IMR-90 (cell line): ENCODE results near the gene CAMK2N1. TPM values are rescaled to one million over a fixed set of nuclear protein-coding genes. Genes with fewer than 3 reads are reported as not detected.

Experiments used
- ATAC-seq: fragments of 200-7000 bp; cut with Tn5 transposase; 2 replicates; pipeline ENCODE4 v1.9.1; 2020; ENCODE audit warnings: low read depth, mild to moderate bottlenecking, moderate library complexity
- BruUV-seq: library from RNA; stranded (reverse); fragments of 400-500 nt; replicated peaks from 2 replicates; lab custom pipeline; 2021; lab: Mats Ljungman, UMichigan
- CTCF ChIA-PET: fragments of 300-600 bp; formaldehyde crosslinking; extraction: SDS; loops from one replicate; lab custom pipeline; 2021; ENCODE audit warnings: antibody characterized with exemption; lab: Yijun Ruan, JAX
- POLR2A ChIA-PET: fragments of 300-600 bp; sonication (Branson Sonifier 250); formaldehyde crosslinking; loops from one replicate; lab custom pipeline; 2022; ENCODE audit warnings: antibody characterized with exemption; ENCODE audit not compliant: unreplicated experiment; lab: Charles Lee
- DNase-seq: peaks from one replicate; pipeline ENCODE4 v3.0.0; 2013
- H2AFZ ChIP-seq: replicated peaks from 2 replicates; pipeline ENCODE3; 2013; ENCODE audit warnings: low read length, mild to moderate bottlenecking; ENCODE audit not compliant: poor library complexity
- H2AK5ac ChIP-seq: 2 replicates; pipeline ENCODE4 v1.6.1; 2013; ENCODE audit warnings: low read depth, low read length, inconsistent platforms
- H2AK9ac ChIP-seq: replicated peaks from 2 replicates; pipeline ENCODE3; 2013; ENCODE audit warnings: mild to moderate bottlenecking, low read depth, low read length, moderate library complexity; ENCODE audit not compliant: poor library complexity
- H2BK120ac ChIP-seq: 2 replicates; pipeline ENCODE4 v1.6.1; 2013; ENCODE audit warnings: low read depth, low read length, inconsistent platforms
- H2BK15ac ChIP-seq: 3 replicates; pipeline ENCODE4 v1.6.1; 2013; ENCODE audit warnings: low read depth, low read length, inconsistent platforms
- H2BK20ac ChIP-seq: 2 replicates; pipeline ENCODE4 v1.6.1; 2013; ENCODE audit warnings: low read depth, mild to moderate bottlenecking, inconsistent platforms, low read length, moderate library complexity
- H2BK5ac ChIP-seq: 2 replicates; pipeline ENCODE4 v1.6.1; 2013; ENCODE audit warnings: mild to moderate bottlenecking, low read depth, low read length, inconsistent platforms; ENCODE audit not compliant: poor library complexity, severe bottlenecking
- H3K14ac ChIP-seq: replicated peaks from 2 replicates; pipeline ENCODE4 v1.6.1; 2013; ENCODE audit warnings: low read depth, low read length, inconsistent platforms
- H3K18ac ChIP-seq: 2 replicates; pipeline ENCODE4 v1.6.1; 2013; ENCODE audit warnings: low read depth, low read length, control low read depth
- H3K23ac ChIP-seq: 2 replicates; pipeline ENCODE4 v1.6.1; 2013; ENCODE audit warnings: low read depth, low read length, inconsistent platforms
- H3K27ac ChIP-seq: 2 replicates; pipeline ENCODE4 v1.5.1; 2013; ENCODE audit warnings: mild to moderate bottlenecking, control low read depth, low read length; ENCODE audit not compliant: insufficient read depth
- H3K27me3 ChIP-seq: 2 replicates; pipeline ENCODE4 v1.6.1; 2013; ENCODE audit warnings: low read length; ENCODE audit not compliant: control insufficient read depth, insufficient read depth
- H3K36me3 ChIP-seq: 2 replicates; pipeline ENCODE4 v1.6.1; 2013; ENCODE audit warnings: low read length, mixed read lengths; ENCODE audit not compliant: control insufficient read depth, insufficient read depth
- H3K4ac ChIP-seq: 2 replicates; pipeline ENCODE4 v1.6.1; 2013; ENCODE audit warnings: low read depth, low read length, inconsistent platforms
- H3K4me1 ChIP-seq: 2 replicates; pipeline ENCODE4 v1.6.1; 2013; ENCODE audit warnings: low read length, mixed read lengths; ENCODE audit not compliant: control insufficient read depth, insufficient read depth
- H3K4me2 ChIP-seq: 2 replicates; pipeline ENCODE4 v1.6.1; 2013; ENCODE audit warnings: low read depth, mild to moderate bottlenecking, control low read depth, low read length, moderate library complexity
- H3K4me3 ChIP-seq: 2 replicates; pipeline ENCODE4 v1.5.1; 2013; ENCODE audit warnings: low read depth, mild to moderate bottlenecking, control low read depth, low read length, moderate library complexity; ENCODE audit not compliant: insufficient read depth
- H3K56ac ChIP-seq: 2 replicates; pipeline ENCODE4 v1.6.1; 2013; ENCODE audit warnings: low read length, inconsistent platforms; ENCODE audit not compliant: insufficient read depth; ENCODE audit errors: extremely low read depth
- H3K79me1 ChIP-seq, 2 experiments: 2 replicates each; pipeline ENCODE4 v1.6.1; 2013; ENCODE audit warnings: low read length in 2 of 2, inconsistent platforms in 1 of 2, low read depth in 1 of 2
- H3K9ac ChIP-seq: 2 replicates; pipeline ENCODE4 v1.6.1; 2013; ENCODE audit warnings: low read depth, low read length, control low read depth
- H3K9me1 ChIP-seq: 2 replicates; pipeline ENCODE4 v1.6.1; 2013; ENCODE audit warnings: low read length, inconsistent platforms; ENCODE audit not compliant: insufficient read depth
- H3K9me3 ChIP-seq: 2 replicates; pipeline ENCODE4 v1.6.1; 2013; ENCODE audit warnings: low read length; ENCODE audit not compliant: control insufficient read depth, insufficient read depth
- H4K20me1 ChIP-seq: 2 replicates; pipeline ENCODE4 v1.6.1; 2013; ENCODE audit warnings: low read length, inconsistent platforms; ENCODE audit not compliant: insufficient read depth
- H4K5ac ChIP-seq: 2 replicates; pipeline ENCODE4 v1.6.1; 2013; ENCODE audit warnings: mild to moderate bottlenecking, low read depth, low read length, control low read depth
- H4K8ac ChIP-seq, 2 experiments: 2 replicates each; pipeline ENCODE4 v1.6.1; 2013; ENCODE audit warnings: low read depth in 2 of 2, low read length in 2 of 2, control low read depth in 1 of 2, inconsistent platforms in 1 of 2
- H4K91ac ChIP-seq: 2 replicates; pipeline ENCODE4 v1.6.1; 2013; ENCODE audit warnings: low read depth, low read length, inconsistent platforms; ENCODE audit not compliant: insufficient read depth
- CHD1 ChIP-seq: IDR thresholded peaks from 2 replicates; pipeline ENCODE4 v1.6.1; 2012; ENCODE audit warnings: low read depth, low read length, improper control_type of control experiment
- MAZ ChIP-seq: IDR thresholded peaks from 2 replicates; pipeline ENCODE4 v1.6.1; 2012; ENCODE audit warnings: low read depth, mild to moderate bottlenecking, low read length, improper control_type of control experiment, moderate library complexity, borderline replicate concordance
- MXI1 ChIP-seq: IDR thresholded peaks from 2 replicates; pipeline ENCODE4 v1.6.1; 2012; ENCODE audit warnings: low read depth, mild to moderate bottlenecking, low read length, moderate library complexity, borderline replicate concordance
- RAD21 ChIP-seq: IDR thresholded peaks from 2 replicates; pipeline ENCODE4 v1.6.1; 2012; ENCODE audit warnings: low read length, improper control_type of control experiment
- RCOR1 ChIP-seq: IDR thresholded peaks from 2 replicates; pipeline ENCODE4 v1.6.1; 2012; ENCODE audit warnings: mild to moderate bottlenecking, low read length, improper control_type of control experiment; ENCODE audit not compliant: insufficient replicate concordance
- RFX5 ChIP-seq: IDR thresholded peaks from 2 replicates; pipeline ENCODE4 v1.8.0; 2012; ENCODE audit warnings: low read depth, mild to moderate bottlenecking, low read length, moderate library complexity
- WGBS, 2 experiments: methylation state at CpG; one replicate each; pipeline versions ENCODE4 v1.1.5 to v1.1.7; 2013; ENCODE audit warnings: missing lambda C conversion rate in 2 of 2; ENCODE audit not compliant: insufficient read length in 1 of 2; ENCODE audit errors: extremely low coverage in 2 of 2; 5-methylcytosine and 5-hydroxymethylcytosine counted together
- dilution Hi-C: fragments of 300-500 bp; cut with HindIII; formaldehyde crosslinking; loops from one replicate; pipeline ENCODE4 v1.14.3; 2018; ENCODE audit warnings: low sequenced_read_pairs; ENCODE audit not compliant: unreplicated experiment
- in situ Hi-C: fragments of 300-500 bp; cut with MboI; formaldehyde crosslinking; loops from 3 replicates; pipeline ENCODE4 v1.14.3; 2019; ENCODE audit warnings: low sequenced_read_pairs, inconsistent platforms, mixed read lengths
- intact Hi-C: fragments of 100-400 bp; cut with micrococcal nuclease; formaldehyde crosslinking; loops from 2 replicates; pipeline ENCODE4 v1.10.0; 2022
- polyA plus RNA-seq, 3 experiments: library from polyadenylated mRNA; depleted of rRNA; stranded (reverse); fragments of >200 nt; gene quantifications; 2 replicates each; pipeline ENCODE4 v1.2.3, GENCODE V29; 2012; ENCODE audit warnings: low replicate concordance in 1 of 3
- total RNA-seq: library from RNA; depleted of rRNA; stranded (reverse); fragments of >200 nt; gene quantifications from 2 replicates; pipeline ENCODE4 v1.2.3, GENCODE V29; 2012

Gene CAMK2N1
- total and polyA plus RNA-seq, 2 of the 4 experiments (the other 2 are of a cell fraction): 10.2 to 44.4 TPM

DNA sequence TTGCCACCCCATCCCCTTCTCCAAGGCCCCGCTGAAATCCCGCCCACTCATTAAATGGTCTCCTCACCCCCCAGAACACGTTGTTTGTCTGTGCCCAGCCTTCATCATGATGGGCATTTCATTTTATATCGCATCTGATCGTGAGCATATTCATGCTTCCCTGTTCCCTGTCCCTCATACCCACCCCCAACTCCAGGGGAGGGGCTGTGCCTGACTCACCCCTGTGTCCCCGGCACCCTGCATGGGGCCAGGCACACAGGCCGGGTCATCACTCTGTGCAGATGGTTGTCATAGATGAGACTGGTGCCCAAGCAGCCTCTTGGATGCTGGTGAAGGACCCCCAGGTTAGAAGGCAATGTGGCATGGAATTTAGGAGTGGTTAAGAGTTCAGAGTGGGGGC is 11.0 kb downstream of the CAMK2N1 start:
- no peak overlapping the region for H3K4me2 ChIP-seq
- no peak overlapping the region for H3K9ac ChIP-seq
- intact Hi-C loops: no loop called here
- H3K27ac ChIP-seq: no peak overlapping the region
- H2AK5ac ChIP-seq: no peak overlapping the region; the same call in 1 of the 2 replicates
- H4K20me1 ChIP-seq: peaks cover 3% of the 10 kb centered on the region; the same call in 1 of the 2 replicates
- no peak overlapping the region for H3K4me3 ChIP-seq
- H3K27me3 ChIP-seq: no peaks in the 10 kb centered on the region
- POLR2A ChIA-PET: no interaction called here
- CTCF ChIA-PET: no interaction called here
- H3K9me1 ChIP-seq: peaks cover 21% of the 10 kb centered on the region
- H3K36me3 ChIP-seq: no peaks in the 10 kb centered on the region
- no peak overlapping the region for H4K91ac ChIP-seq
- H3K56ac ChIP-seq: no peak overlapping the region
- no peak overlapping the region for H2BK120ac ChIP-seq
- H2BK20ac ChIP-seq: no peak overlapping the region
- H3K9me3 ChIP-seq: no peaks in the 10 kb centered on the region
- no peak overlapping the region for H2BK15ac ChIP-seq
- H2BK5ac ChIP-seq: no peak overlapping the region
- DNase-seq (no peak), ATAC-seq (no peak)
- no peak overlapping the region for H3K23ac ChIP-seq
- no peak overlapping the region; the same call in 1 of the 2 replicates for H3K4ac ChIP-seq
- dilution Hi-C loops: no loop called here
- TF ChIP-seq RFX5 (no peak), RCOR1 (no peak), RAD21 (no peak), MAZ (no peak), MXI1 (no peak), CHD1 (no peak)
- no peak overlapping the region for H4K5ac ChIP-seq
- in situ Hi-C loops: no loop called here
- no peak overlapping the region for H2AFZ ChIP-seq
- H3K14ac ChIP-seq: no peak overlapping the region
- no peak overlapping the region for H2AK9ac ChIP-seq
- H3K4me1 ChIP-seq: peaks cover 20% of the 10 kb centered on the region
- no TSS peak for BruUV-seq
- no peak overlapping the region for H3K18ac ChIP-seq
- no peak overlapping the region for H4K8ac ChIP-seq
- peaks cover 6 to 34% of the 10 kb centered on the region in 2 experiments; a peak in 3 of 4 replicates for H3K79me1 ChIP-seq
- WGBS, 2 experiments: 61% methylated on average over 3 of the region's 7 CpGs; no CpG with 5 or more reads in 1 of the 2 experiments
